DND-41 (cell line): ENCODE results near the gene LTBP3.

Source experiments
- CTCF ChIP-seq: IDR thresholded peaks from 2 replicates; pipeline ENCODE4 v1.5.1; 2012; ENCODE audit warnings: borderline replicate concordance, low read length, moderate library complexity, mild to moderate bottlenecking; ENCODE audit not compliant: poor library complexity, severe bottlenecking; ENCODE audit errors: extremely low read depth
- EZH2 ChIP-seq: IDR thresholded peaks from 3 replicates; pipeline ENCODE4 v1.6.1; 2012; ENCODE audit warnings: borderline replicate concordance, low read depth, mild to moderate bottlenecking, moderate library complexity, low read length, inconsistent platforms; ENCODE audit not compliant: severe bottlenecking

DNA sequence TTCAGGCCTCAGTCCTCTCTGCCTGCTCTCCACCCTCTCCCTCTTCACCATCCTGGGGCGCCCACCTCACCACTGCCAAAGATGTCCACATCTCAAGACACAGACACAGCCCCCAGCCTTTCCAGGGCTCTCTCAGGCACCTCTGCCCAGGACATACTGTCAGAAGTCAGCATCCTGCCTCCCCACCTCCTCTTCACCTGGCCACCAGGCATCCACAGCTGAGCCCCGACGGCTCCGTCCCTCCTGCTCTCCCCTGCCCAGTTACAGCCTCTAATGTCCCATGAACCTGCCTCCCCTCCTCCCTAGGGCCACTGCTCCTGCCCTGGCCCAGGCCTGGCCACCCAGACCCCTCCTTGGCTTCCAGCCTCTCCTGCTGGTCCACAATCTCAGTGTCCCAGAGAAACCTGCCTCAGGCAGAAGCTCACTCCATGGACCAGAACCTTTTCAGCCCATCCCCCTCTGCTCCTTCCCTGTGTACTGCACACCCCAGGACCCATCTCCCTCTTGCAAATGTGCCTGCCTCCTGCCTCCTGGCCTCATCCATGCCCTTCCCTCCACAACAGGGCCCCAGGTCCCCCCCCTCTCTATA lies 3.2 kb downstream of the LTBP3 start:
- TF ChIP-seq CTCF (no peak), EZH2 (no peak)
